ENCODE data around the gene MDM4. TPM values are rescaled to one million over a fixed set of nuclear protein-coding genes. Genes with fewer than 3 reads are reported as not detected.

Gene MDM4
- total RNA-seq, 2 donors from 2014 or later = 38.0 to 66.9 TPM

DNA sequence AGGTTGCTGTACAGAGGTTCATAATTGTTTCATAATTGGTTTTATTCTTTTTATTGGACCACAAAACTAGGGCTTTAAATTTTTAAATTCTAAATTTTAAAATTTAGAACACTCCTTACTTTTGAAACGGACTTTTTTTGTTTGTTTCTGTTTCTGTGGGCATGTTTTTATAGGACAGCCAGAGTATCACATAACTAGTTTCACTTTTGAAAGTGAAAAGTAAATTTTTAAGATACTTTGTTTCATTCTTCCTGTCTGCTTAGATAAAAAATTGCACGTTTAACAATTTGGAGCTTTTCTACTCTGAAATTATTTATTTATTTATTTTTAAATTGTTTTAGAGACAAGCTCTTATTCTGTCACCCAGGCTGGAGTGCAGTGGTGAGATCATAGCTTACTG is 29.7 kb downstream of the MDM4 start:
- 19% methylated on average over 2 of the region's 2 CpGs for WGBS
- peaks cover 0 to 6% of the 10 kb centered on the region in 2 donors for H3K36me3 ChIP-seq
- DNase-seq (ENCODE audit: low spot score) = no peak
- H3K27ac ChIP-seq = no peak overlapping the region
- H3K27me3 ChIP-seq (replicated peaks; ENCODE audit: insufficient read depth) = no peaks in the 10 kb centered on the region
- no peaks in the 10 kb centered on the region for H3K9me3 ChIP-seq
- H3K4me3 ChIP-seq = no peak overlapping the region
- no peaks in the 10 kb centered on the region for H3K4me1 ChIP-seq (replicated peaks)
- TF ChIP-seq POLR2AphosphoS5 (IDR thresholded peaks at IDR 0.05) = no peak
- TF ChIP-seq POLR2A (IDR thresholded peaks at IDR 0.05) = no peak
- TF ChIP-seq, protein P1, sequence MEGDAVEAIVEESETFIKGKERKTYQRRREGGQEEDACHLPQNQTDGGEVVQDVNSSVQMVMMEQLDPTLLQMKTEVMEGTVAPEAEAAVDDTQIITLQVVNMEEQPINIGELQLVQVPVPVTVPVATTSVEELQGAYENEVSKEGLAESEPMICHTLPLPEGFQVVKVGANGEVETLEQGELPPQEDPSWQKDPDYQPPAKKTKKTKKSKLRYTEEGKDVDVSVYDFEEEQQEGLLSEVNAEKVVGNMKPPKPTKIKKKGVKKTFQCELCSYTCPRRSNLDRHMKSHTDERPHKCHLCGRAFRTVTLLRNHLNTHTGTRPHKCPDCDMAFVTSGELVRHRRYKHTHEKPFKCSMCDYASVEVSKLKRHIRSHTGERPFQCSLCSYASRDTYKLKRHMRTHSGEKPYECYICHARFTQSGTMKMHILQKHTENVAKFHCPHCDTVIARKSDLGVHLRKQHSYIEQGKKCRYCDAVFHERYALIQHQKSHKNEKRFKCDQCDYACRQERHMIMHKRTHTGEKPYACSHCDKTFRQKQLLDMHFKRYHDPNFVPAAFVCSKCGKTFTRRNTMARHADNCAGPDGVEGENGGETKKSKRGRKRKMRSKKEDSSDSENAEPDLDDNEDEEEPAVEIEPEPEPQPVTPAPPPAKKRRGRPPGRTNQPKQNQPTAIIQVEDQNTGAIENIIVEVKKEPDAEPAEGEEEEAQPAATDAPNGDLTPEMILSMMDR (IDR thresholded peaks at IDR 0.05) = no peak
- intact Hi-C loops (cut with DNase I) = no loop called here

DNA sequence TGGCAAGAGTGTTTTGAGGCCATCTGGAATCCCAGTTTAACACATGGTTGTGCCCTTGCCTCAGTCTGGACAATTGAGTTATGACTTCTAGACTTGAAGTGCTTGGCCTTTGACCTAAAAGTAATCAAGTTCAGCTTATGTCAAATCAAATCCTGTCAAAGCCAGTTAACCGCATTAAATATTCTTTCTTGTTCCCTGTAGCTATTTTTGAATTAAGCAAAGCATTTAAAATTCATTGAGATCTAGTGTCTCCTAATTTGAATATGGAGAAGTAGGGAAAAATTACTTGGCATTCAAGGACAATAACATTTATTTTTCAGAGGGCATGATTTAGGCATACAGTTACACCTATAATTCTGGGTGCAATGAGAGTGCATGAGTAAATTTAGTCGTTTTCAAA is 32.1 kb downstream of the MDM4 start:
- no peaks in the 10 kb centered on the region for H3K4me1 ChIP-seq (replicated peaks)
- WGBS = 94% methylated on average over 2 of the region's 2 CpGs
- DNase-seq (ENCODE audit: low spot score) = no peak
- H3K36me3 ChIP-seq = peaks cover 0 to 1% of the 10 kb centered on the region in 2 donors
- no peak overlapping the region for H3K27ac ChIP-seq
- intact Hi-C loops (cut with DNase I) = no loop called here
- TF ChIP-seq POLR2AphosphoS5 (IDR thresholded peaks at IDR 0.05) = no peak
- TF ChIP-seq, protein P1 (IDR thresholded peaks at IDR 0.05) = no peak
- H3K4me3 ChIP-seq = no peak overlapping the region
- H3K9me3 ChIP-seq = no peaks in the 10 kb centered on the region
- no peaks in the 10 kb centered on the region for H3K27me3 ChIP-seq (replicated peaks; ENCODE audit: insufficient read depth)

DNA sequence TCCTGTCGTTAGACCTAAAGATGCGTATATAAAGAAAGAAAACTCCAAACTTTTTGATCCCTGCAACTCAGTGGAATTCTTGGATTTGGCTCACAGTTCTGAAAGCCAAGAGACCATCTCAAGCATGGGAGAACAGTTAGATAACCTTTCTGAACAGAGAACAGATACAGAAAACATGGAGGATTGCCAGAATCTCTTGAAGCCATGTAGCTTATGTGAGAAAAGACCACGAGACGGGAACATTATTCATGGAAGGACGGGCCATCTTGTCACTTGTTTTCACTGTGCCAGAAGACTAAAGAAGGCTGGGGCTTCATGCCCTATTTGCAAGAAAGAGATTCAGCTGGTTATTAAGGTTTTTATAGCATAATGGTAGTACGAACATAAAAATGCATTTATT is 33.1 kb downstream of the MDM4 start:
- 88% methylated on average over 6 of the region's 6 CpGs for WGBS
- no peak for DNase-seq (ENCODE audit: low spot score)
- Histone ChIP-seq H3K36me3 (no peaks in the 10 kb centered on the region), H3K27ac (no peak overlapping the region), H3K27me3 (replicated peaks; ENCODE audit: insufficient read depth) (no peaks in the 10 kb centered on the region), H3K9me3 (no peaks in the 10 kb centered on the region), H3K4me1 (replicated peaks) (no peaks in the 10 kb centered on the region), H3K4me3 (no peak overlapping the region)
- TF ChIP-seq POLR2A (IDR thresholded peaks at IDR 0.05) = no peak
- TF ChIP-seq, protein P1 (IDR thresholded peaks at IDR 0.05) = no peak
- TF ChIP-seq POLR2AphosphoS5 (IDR thresholded peaks at IDR 0.05) = no peak
- intact Hi-C loops (cut with DNase I) = no loop called here

DNA sequence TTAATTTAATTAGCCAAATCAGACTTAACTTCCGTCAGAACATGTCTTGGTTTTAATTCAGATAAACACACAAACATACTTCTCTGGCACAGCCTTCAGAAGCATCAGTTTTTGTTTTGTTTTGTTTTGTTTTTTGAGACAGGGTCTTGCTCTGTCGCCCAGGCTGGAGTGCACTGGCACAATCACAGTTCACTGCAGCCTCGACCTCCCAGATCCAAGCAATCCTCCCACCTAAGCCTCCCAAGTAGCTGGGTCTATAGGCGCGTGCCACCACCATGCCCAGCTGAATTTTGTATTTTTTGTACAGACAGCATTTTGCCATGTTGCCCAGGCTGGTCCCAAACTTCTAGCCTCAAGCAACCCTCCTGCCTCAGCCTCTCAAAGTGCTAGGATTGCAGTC is 34.7 kb downstream of the MDM4 start:
- no peaks in the 10 kb centered on the region for H3K27me3 ChIP-seq (replicated peaks; ENCODE audit: insufficient read depth)
- DNase-seq (ENCODE audit: low spot score) = no peak
- no peaks in the 10 kb centered on the region for H3K36me3 ChIP-seq
- no peaks in the 10 kb centered on the region for H3K9me3 ChIP-seq
- intact Hi-C loops (cut with DNase I) = no loop called here
- H3K4me1 ChIP-seq (replicated peaks) = no peaks in the 10 kb centered on the region
- H3K27ac ChIP-seq = no peak overlapping the region
- WGBS = 71% methylated on average over 5 of the region's 5 CpGs
- TF ChIP-seq, protein P1 (IDR thresholded peaks at IDR 0.05) = no peak
- no peak for TF ChIP-seq POLR2AphosphoS5 (IDR thresholded peaks at IDR 0.05)
- TF ChIP-seq POLR2A (IDR thresholded peaks at IDR 0.05) = no peak
- no peak overlapping the region for H3K4me3 ChIP-seq

DNA sequence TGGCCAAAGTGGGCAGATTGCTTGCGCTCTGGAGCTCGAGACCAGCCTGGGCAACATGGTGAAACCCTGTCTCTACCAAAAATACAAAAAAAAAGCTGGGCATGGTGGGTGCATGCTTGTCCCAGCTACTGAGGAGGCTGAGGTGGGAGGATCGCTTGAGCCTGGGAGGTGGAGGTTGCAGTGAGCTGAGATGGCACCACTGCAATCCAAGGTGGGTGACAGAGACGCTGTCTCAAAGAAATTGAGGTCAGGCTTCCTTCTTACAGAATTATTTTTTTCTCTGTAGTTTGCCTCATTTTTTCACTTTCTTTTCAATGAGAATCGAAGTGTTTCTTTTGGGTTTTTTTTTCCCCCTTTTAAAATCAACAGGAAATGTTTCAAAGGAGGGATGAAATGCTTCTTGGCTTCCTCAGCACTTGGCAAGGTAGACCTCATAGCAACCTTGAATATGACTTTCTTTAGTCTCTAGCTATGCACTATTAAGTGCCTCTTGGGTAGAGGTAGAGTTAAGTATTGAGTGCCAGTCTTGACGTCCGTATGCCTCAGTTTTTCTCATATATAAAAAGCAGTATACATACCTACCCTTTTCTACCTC is 40.3 kb downstream of the MDM4 start:
- no peak overlapping the region for H3K27ac ChIP-seq
- no peak overlapping the region for H3K4me3 ChIP-seq
- H3K9me3 ChIP-seq = no peaks in the 10 kb centered on the region
- intact Hi-C loops (cut with DNase I) = no loop called here
- H3K4me1 ChIP-seq (replicated peaks) = no peaks in the 10 kb centered on the region
- H3K27me3 ChIP-seq (replicated peaks; ENCODE audit: insufficient read depth) = no peaks in the 10 kb centered on the region
- 79% methylated on average over 7 of the region's 7 CpGs for WGBS
- no peaks in the 10 kb centered on the region for H3K36me3 ChIP-seq
- no peak for DNase-seq (ENCODE audit: low spot score)
- TF ChIP-seq POLR2A (IDR thresholded peaks at IDR 0.05) (no peak), POLR2AphosphoS5 (IDR thresholded peaks at IDR 0.05) (no peak)
- TF ChIP-seq, protein P1 (IDR thresholded peaks at IDR 0.05) = no peak

Measured in prostate gland (tissue), 2 donors.